Measurements from ENCODE around the gene DNMT3A. TPM values are rescaled to one million over a fixed set of nuclear protein-coding genes. Genes with fewer than 3 reads are reported as not detected.
"Not testable (repeated sequence)": the region's sequence is repeated elsewhere in the genome, so short reads cannot be mapped to it uniquely, and the experiment has no call there.

DNMT3A gene
- total RNA-seq, 4 donors from 2014 or later, result 5.9 to 14.1 (median 8.0) TPM

DNA sequence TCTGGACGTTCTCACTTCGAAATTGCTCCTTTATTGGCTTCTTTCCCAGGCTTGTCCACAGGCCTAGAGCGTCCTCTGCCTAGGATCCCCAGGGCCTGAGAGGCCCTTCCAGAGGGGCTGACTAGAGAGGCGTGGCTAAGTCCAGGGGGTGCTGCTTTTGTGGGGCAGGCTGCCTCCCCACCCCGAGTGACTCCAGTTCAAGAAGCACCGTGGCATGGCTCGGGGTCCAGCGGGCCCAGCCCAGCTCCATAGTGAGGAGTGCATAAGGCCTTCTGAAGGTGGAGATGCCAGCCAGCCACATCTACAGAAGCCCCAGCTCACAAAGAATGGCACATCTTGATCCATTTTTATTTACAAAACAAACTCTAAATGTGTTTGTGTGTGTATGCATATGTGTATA lies 128.5 kb downstream of the DNMT3A start:
- no peaks in the 10 kb centered on the region for H3K9me3 ChIP-seq
- DNase-seq (no peak), ATAC-seq (no peak)
- no peak overlapping the region for H3K4me3 ChIP-seq
- intact Hi-C loops (cut with DNase I; ENCODE audit: low total_unique reads), result no loop called here
- in situ Hi-C loops (cut with MboI; ENCODE audit: low sequenced_read_pairs in 4 of 4), result no loop called here
- H3K4me1 ChIP-seq, result no peaks in the 10 kb centered on the region
- H3K36me3 ChIP-seq, result no peaks in the 10 kb centered on the region
- no peaks in the 10 kb centered on the region for H3K27me3 ChIP-seq
- H3K27ac ChIP-seq, result no peak overlapping the region
- TF ChIP-seq, protein P1, sequence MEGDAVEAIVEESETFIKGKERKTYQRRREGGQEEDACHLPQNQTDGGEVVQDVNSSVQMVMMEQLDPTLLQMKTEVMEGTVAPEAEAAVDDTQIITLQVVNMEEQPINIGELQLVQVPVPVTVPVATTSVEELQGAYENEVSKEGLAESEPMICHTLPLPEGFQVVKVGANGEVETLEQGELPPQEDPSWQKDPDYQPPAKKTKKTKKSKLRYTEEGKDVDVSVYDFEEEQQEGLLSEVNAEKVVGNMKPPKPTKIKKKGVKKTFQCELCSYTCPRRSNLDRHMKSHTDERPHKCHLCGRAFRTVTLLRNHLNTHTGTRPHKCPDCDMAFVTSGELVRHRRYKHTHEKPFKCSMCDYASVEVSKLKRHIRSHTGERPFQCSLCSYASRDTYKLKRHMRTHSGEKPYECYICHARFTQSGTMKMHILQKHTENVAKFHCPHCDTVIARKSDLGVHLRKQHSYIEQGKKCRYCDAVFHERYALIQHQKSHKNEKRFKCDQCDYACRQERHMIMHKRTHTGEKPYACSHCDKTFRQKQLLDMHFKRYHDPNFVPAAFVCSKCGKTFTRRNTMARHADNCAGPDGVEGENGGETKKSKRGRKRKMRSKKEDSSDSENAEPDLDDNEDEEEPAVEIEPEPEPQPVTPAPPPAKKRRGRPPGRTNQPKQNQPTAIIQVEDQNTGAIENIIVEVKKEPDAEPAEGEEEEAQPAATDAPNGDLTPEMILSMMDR (IDR thresholded peaks at IDR 0.05 in 4 of 5, conservative IDR thresholded peaks at IDR 0.05 in 1 of 5), result no peak
- no peak for TF ChIP-seq POLR2A (IDR thresholded peaks at IDR 0.05)

DNA sequence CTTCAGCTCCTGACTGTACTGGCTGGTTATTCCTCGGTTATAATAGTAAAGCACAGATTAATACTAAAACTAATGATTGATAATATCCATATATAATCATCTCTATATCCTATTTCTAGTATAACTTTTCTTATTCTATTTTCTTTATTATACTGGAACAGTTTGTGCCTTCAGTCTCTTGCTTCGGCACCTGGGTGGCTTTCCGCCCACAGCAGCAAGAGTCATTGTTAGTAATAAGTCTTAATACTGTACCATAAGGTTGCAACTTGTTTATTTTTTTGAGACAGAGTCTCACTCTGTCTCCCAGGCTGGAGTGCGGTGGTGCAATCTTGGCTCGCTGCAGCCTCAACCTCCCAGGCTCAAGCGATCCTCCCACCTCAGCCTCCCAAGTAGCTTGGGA lies 130.8 kb downstream of the DNMT3A start:
- H3K9me3 ChIP-seq; ATAC-seq; H3K27ac ChIP-seq; H3K4me3 ChIP-seq; intact Hi-C loops (cut with DNase I; ENCODE audit: low total_unique reads); H3K36me3 ChIP-seq; DNase-seq; H3K27me3 ChIP-seq; in situ Hi-C loops (cut with MboI; ENCODE audit: low sequenced_read_pairs in 4 of 4); H3K4me1 ChIP-seq: not testable (repeated sequence)

DNA sequence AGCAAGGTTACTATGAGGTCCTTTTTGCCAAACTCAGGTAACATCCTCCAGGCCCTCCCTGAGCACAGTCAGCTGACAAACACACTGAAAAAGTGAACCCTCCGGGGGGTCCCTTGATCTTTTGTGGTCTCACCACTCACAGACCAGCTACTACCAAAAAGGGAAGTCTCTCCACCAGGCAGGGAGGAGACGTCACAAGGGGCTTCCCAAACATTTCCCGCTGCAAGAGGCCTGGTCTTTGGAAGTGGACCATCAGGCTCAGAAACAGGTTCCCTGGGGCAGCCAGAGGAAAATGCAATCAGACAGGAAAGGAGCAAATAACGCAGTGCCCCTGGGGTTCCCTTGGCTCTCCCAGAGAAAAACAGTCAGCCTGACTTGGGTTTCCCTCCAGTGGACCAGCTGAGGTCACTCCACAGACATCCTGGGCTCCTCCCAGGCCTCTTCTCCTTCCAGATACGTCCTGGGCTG lies 134.6 kb downstream of the DNMT3A start:
- Histone ChIP-seq H3K4me3 (no peak overlapping the region), H3K36me3 (no peaks in the 10 kb centered on the region), H3K27ac (no peak overlapping the region), H3K27me3 (no peaks in the 10 kb centered on the region), H3K9me3 (no peaks in the 10 kb centered on the region), H3K4me1 (no peaks in the 10 kb centered on the region)
- in situ Hi-C loops (cut with MboI; ENCODE audit: low sequenced_read_pairs in 4 of 4) (no loop called here), intact Hi-C loops (cut with DNase I; ENCODE audit: low total_unique reads) (no loop called here)
- no peak for TF ChIP-seq POLR2A (IDR thresholded peaks at IDR 0.05)
- TF ChIP-seq, protein P1 (IDR thresholded peaks at IDR 0.05 in 4 of 5, conservative IDR thresholded peaks at IDR 0.05 in 1 of 5), result no peak
- DNase-seq (no peak), ATAC-seq (no peak)

DNA sequence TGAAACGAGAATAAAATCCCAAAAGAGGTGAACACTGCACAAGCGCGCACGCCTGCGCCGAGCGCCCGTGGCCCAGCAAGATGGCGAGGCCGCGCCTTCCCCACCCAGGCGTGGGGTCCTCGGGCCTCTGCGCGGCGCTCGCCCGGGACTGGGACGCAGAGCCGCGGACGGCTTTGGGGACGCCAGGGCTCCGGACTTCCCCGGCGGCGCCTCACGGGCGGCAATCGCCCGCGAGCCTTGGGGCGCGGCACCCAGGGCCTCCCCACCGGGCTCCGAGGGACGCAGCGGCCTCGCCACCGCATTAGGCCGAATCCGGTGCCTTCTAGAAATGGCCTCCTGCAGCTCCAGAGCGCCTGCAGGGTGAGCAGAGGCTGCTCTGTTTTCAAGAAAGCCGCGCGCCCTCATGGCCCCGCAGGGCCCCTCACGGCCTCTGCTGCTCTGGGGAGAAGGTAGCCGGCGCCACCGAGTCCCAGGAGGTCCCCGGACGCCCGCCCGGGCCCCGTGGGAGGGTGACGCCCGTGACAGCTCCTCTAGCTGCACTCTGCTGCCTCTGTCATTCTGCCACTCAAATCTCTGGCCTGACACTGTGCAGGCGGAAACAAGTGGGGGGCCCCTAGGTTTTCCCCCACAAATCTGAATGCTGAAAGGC lies 137.4 kb downstream of the DNMT3A start:
- no peak for ATAC-seq
- TF ChIP-seq, protein P1 (IDR thresholded peaks at IDR 0.05 in 4 of 5, conservative IDR thresholded peaks at IDR 0.05 in 1 of 5), result no peak
- no peak for TF ChIP-seq POLR2A (IDR thresholded peaks at IDR 0.05)
- Histone ChIP-seq H3K4me1 (no peaks in the 10 kb centered on the region), H3K36me3 (no peaks in the 10 kb centered on the region), H3K27me3 (no peaks in the 10 kb centered on the region), H3K27ac (no peak overlapping the region), H3K4me3 (peak overlapping the region in 1 of 4 donors; percentile 24), H3K9me3 (no peaks in the 10 kb centered on the region)
- no peak for DNase-seq
- in situ Hi-C loops (cut with MboI; ENCODE audit: low sequenced_read_pairs in 4 of 4), result no loop called here
- intact Hi-C loops (cut with DNase I; ENCODE audit: low total_unique reads), result no loop called here

DNA sequence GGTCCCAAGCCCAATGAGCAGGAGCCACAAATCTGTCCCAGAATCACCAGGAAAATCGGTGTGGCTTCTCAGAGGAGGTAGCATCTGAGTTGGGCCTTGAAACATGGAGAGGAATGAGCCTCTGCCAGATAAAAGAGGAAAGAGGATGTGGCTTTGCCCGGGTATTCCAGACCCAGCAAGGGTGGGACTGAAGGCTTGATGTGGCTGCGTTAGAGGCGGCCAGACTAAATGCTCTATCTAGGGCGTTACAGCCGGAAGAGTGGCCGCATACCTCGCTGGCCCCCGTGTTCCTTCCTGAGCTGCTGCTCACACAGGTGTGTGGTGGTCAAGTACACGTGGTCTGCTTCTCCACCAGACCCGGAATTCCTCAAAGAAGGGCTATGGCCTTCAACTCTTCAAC lies 139.4 kb downstream of the DNMT3A start:
- Histone ChIP-seq H3K4me1 (no peaks in the 10 kb centered on the region), H3K4me3 (no peak overlapping the region), H3K9me3 (no peaks in the 10 kb centered on the region), H3K27ac (no peak overlapping the region), H3K27me3 (no peaks in the 10 kb centered on the region), H3K36me3 (no peaks in the 10 kb centered on the region)
- intact Hi-C loops (cut with DNase I; ENCODE audit: low total_unique reads) (no loop called here), in situ Hi-C loops (cut with MboI; ENCODE audit: low sequenced_read_pairs in 4 of 4) (no loop called here)
- TF ChIP-seq, protein P1 (IDR thresholded peaks at IDR 0.05 in 4 of 5, conservative IDR thresholded peaks at IDR 0.05 in 1 of 5), result no peak
- no peak for TF ChIP-seq POLR2A (IDR thresholded peaks at IDR 0.05)
- ATAC-seq, result no peak
- no peak for DNase-seq
